Measurements from ENCODE around the gene PRKACA. TPM values are rescaled to one million over a fixed set of nuclear protein-coding genes. Genes with fewer than 3 reads are reported as not detected.

Gene PRKACA
- total RNA-seq, 1 experiment from 2014 or later: 57.3 TPM

DNA sequence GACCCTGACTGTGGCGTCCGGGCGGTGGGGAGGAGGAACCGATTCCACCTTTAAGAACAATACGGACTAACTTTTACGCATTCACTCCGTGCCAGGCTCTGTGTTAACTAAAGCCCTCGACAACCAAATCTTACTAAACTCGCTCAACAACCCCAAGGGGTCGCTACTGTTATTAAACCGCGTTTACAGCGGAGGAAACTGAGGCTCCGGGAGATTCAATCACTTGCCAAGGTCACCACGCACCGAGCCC lies 28.2 kb downstream of the PRKACA start:
- Mint-ChIP-seq H3K27ac (ENCODE audit: unreplicated experiment) (peak overlapping the region; percentile 45), H3K36me3 (ENCODE audit: insufficient read depth, unreplicated experiment) (peaks cover 39% of the 10 kb centered on the region), H3K4me3 (ENCODE audit: low read depth, unreplicated experiment) (peak overlapping the region; percentile 61), H3K9me3 (ENCODE audit: low read depth, unreplicated experiment) (no peaks in the 10 kb centered on the region), H3K27me3 (ENCODE audit: unreplicated experiment) (no peaks in the 10 kb centered on the region), H3K4me1 (ENCODE audit: low read depth, unreplicated experiment) (peaks cover 8% of the 10 kb centered on the region)
- BruUV-seq (replicated peaks): no TSS peak
- CTCF ChIA-PET: no interaction called here
- TF ChIP-seq, protein P1, sequence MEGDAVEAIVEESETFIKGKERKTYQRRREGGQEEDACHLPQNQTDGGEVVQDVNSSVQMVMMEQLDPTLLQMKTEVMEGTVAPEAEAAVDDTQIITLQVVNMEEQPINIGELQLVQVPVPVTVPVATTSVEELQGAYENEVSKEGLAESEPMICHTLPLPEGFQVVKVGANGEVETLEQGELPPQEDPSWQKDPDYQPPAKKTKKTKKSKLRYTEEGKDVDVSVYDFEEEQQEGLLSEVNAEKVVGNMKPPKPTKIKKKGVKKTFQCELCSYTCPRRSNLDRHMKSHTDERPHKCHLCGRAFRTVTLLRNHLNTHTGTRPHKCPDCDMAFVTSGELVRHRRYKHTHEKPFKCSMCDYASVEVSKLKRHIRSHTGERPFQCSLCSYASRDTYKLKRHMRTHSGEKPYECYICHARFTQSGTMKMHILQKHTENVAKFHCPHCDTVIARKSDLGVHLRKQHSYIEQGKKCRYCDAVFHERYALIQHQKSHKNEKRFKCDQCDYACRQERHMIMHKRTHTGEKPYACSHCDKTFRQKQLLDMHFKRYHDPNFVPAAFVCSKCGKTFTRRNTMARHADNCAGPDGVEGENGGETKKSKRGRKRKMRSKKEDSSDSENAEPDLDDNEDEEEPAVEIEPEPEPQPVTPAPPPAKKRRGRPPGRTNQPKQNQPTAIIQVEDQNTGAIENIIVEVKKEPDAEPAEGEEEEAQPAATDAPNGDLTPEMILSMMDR (IDR thresholded peaks at IDR 0.05; ENCODE audit: unreplicated experiment): no peak
- intact Hi-C loops (cut with micrococcal nuclease; ENCODE audit: unreplicated experiment): no loop called here
- DNase-seq: no peak

DNA sequence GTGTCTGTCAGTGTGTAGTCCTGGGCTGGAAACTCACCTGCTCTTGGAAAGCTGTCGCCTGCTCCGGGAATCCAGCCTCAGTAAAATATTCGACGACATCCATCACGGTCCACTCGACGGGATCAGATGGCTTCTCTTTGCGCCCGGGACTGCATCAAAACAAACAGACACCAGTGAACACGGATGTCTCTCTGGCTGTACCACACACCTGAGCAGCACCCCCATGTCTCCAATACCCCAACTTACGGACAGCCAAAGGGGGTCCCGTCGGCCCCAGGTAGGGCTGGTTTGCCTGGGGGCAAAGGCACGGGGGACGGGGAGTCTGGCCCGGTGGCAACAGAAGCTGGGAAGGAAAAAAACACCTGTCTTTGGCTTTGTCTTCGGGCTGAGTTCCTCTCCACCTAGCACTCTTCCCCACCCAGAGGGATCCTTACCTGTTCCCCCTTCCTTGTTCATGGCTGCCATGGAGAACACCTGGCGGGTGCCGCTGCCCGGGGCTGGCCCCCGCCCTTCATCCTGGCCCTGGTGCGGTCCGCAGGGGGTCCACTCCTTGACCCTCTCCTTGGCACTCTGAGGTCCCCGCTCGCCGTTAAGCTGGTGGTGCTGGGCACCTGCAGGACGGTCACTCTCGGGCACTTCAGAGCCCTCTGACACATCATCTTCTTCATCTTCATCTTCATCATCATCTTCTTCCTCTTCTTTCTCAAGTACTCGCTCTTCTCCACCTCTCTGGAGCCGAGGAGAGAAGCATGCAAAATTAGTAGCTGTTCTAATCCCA lies 28.7 kb downstream of the PRKACA start:
- H3K4me3 Mint-ChIP-seq (ENCODE audit: low read depth, unreplicated experiment): peak overlapping the region; percentile 61
- peak overlapping the region; percentile 45 for H3K27ac Mint-ChIP-seq (ENCODE audit: unreplicated experiment)

DNA sequence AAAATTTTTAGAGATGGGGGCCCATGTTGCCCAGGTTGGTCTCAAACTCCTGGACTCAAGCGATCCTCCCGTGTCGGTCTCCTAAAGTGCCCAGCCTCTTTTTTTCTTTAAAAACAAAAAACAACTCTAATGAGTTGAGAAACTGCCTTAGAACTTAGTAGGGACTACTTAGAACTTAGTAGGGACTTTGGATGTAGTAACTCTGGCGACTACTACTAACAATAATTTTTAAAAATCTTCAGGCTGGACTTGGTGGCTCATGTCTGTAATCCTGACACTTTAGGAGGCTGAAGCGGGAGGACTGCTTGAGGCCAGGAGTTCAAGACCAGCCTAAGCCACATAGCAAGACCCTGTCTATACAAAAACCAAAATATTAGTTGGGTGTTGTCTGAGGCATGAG lies 31.5 kb downstream of the PRKACA start:
- no TSS peak for BruUV-seq (replicated peaks)
- no peak overlapping the region for H3K4me3 Mint-ChIP-seq (ENCODE audit: low read depth, unreplicated experiment)

More for the DNA sequence above, 28.7 kb downstream of the PRKACA start:
- intact Hi-C loops (cut with micrococcal nuclease; ENCODE audit: unreplicated experiment): no loop called here
- Mint-ChIP-seq H3K27me3 (ENCODE audit: unreplicated experiment) (no peaks in the 10 kb centered on the region), H3K9me3 (ENCODE audit: low read depth, unreplicated experiment) (no peaks in the 10 kb centered on the region), H3K4me1 (ENCODE audit: low read depth, unreplicated experiment) (peaks cover 8% of the 10 kb centered on the region), H3K36me3 (ENCODE audit: insufficient read depth, unreplicated experiment) (peaks cover 39% of the 10 kb centered on the region)
- TF ChIP-seq, protein P1 (IDR thresholded peaks at IDR 0.05; ENCODE audit: unreplicated experiment): no peak
- BruUV-seq (replicated peaks): no TSS peak
- no peak for DNase-seq
- CTCF ChIA-PET: no interaction called here

DNA sequence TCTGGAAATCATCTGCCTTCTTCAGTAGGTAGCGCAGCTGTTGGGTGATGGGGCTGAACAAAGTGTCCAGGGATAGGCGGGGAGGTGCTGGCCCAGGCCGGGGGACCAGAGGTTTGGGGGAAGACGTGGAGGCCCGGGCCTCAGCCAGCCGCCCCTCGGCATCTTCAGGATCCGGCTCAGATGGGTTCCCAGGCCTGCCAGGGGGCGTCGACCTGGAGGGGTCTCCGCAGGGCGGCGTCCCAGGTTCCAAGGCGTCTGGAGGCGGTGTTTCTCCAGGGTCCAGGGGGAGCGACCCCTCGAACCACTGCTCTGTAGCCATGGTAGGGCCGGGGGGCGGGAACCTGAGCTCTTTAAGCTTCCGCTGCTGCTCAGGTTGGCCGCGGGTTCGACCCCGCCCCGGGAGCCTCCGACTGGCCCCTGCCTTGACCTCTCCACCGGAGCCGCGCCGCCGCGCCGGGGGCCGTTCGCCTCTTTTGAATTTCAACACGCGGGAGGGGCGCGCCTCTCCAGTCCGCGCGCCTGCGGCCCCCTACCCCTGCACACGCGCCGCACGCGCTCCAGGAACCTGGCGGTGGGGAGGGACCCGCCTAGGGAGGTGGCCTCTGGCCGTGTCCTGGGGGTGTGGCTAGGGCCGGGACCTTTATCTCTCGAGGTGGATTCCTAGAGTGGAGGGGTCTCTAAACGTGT lies 32.1 kb downstream of the PRKACA start, which contains the start of gene C19orf67:
C19orf67 (minus strand) TSS at position 475 of the 687 bp plus-strand sequence; CDS start at position 319, 156 bp downstream.
- TF ChIP-seq, protein P1 (IDR thresholded peaks at IDR 0.05; ENCODE audit: unreplicated experiment): no peak
- peaks cover 8% of the 10 kb centered on the region for H3K4me1 Mint-ChIP-seq (ENCODE audit: low read depth, unreplicated experiment)
- H3K27ac Mint-ChIP-seq (ENCODE audit: unreplicated experiment): no peak within 1 kb of the TSS
- DNase-seq: no peak
- H3K9me3 Mint-ChIP-seq (ENCODE audit: low read depth, unreplicated experiment): no peaks in the 10 kb centered on the region
- CTCF ChIA-PET: no interaction called here
- H3K27me3 Mint-ChIP-seq (ENCODE audit: unreplicated experiment): no peaks in the 10 kb centered on the region
- H3K4me3 Mint-ChIP-seq (ENCODE audit: low read depth, unreplicated experiment): no peak within 1 kb of the TSS
- H3K36me3 Mint-ChIP-seq (ENCODE audit: insufficient read depth, unreplicated experiment): peaks cover 40% of the 10 kb centered on the region
- BruUV-seq (replicated peaks): no TSS peak
- intact Hi-C loops (cut with micrococcal nuclease; ENCODE audit: unreplicated experiment): no loop called here

More for the DNA sequence above, 31.5 kb downstream of the PRKACA start:
- CTCF ChIA-PET: no interaction called here
- no peak for DNase-seq
- Mint-ChIP-seq H3K4me1 (ENCODE audit: low read depth, unreplicated experiment) (peaks cover 8% of the 10 kb centered on the region), H3K27ac (ENCODE audit: unreplicated experiment) (no peak overlapping the region), H3K9me3 (ENCODE audit: low read depth, unreplicated experiment) (no peaks in the 10 kb centered on the region), H3K36me3 (ENCODE audit: insufficient read depth, unreplicated experiment) (peaks cover 39% of the 10 kb centered on the region), H3K27me3 (ENCODE audit: unreplicated experiment) (no peaks in the 10 kb centered on the region)
- TF ChIP-seq, protein P1 (IDR thresholded peaks at IDR 0.05; ENCODE audit: unreplicated experiment): no peak
- intact Hi-C loops (cut with micrococcal nuclease; ENCODE audit: unreplicated experiment): no loop called here
